Measurements from ENCODE around the gene PIK3IP1.

PIK3IP1 gene

GRCh38 chr22:31308181-31308580 lies 15.9 kb upstream of the PIK3IP1 start:
- no peak for DNase-seq (ENCODE audit: low spot score)

GRCh38 chr22:31305194-31305593 lies 12.9 kb upstream of the PIK3IP1 start:
- no peak for DNase-seq (ENCODE audit: low spot score)

- DNase-seq (ENCODE audit: low spot score) = no peak
Observed at GRCh38 chr22:31302537-31302936, 10.2 kb upstream of the PIK3IP1 start.

- DNase-seq (ENCODE audit: low spot score) = no peak
Observed at GRCh38 chr22:31302006-31302405, 9.7 kb upstream of the PIK3IP1 start.

- no peak for DNase-seq (ENCODE audit: low spot score)
Observed at GRCh38 chr22:31300896-31301295, 8.6 kb upstream of the PIK3IP1 start.

GRCh38 chr22:31295831-31296657 lies 3.8 kb upstream of the PIK3IP1 start:
- no peak for DNase-seq (ENCODE audit: low spot score)

GRCh38 chr22:31295360-31295759 lies 3.1 kb upstream of the PIK3IP1 start:
- DNase-seq (ENCODE audit: low spot score) = no peak

- peak; percentile 15 for DNase-seq (ENCODE audit: low spot score)
Observed at GRCh38 chr22:31291481-31292235, 630 bp downstream of the PIK3IP1 start.

GRCh38 chr22:31290494-31291471 lies 1.5 kb downstream of the PIK3IP1 start:
- peak; percentile 90 for DNase-seq (ENCODE audit: low spot score)

GRCh38 chr22:31289344-31289743 lies 2.9 kb downstream of the PIK3IP1 start:
- DNase-seq (ENCODE audit: low spot score) = no peak

- DNase-seq (ENCODE audit: low spot score) = no peak
Observed at GRCh38 chr22:31288496-31289240, 3.6 kb downstream of the PIK3IP1 start.

GRCh38 chr22:31287818-31288495 lies 4.3 kb downstream of the PIK3IP1 start:
- DNase-seq (ENCODE audit: low spot score) = no peak

GRCh38 chr22:31286360-31287255 lies 5.7 kb downstream of the PIK3IP1 start:
- no peak for DNase-seq (ENCODE audit: low spot score)

GRCh38 chr22:31284281-31285155 lies 7.8 kb downstream of the PIK3IP1 start:
- no peak for DNase-seq (ENCODE audit: low spot score)

- DNase-seq (ENCODE audit: low spot score) = no peak
Observed at GRCh38 chr22:31282748-31283468, 9.4 kb downstream of the PIK3IP1 start.

- DNase-seq (ENCODE audit: low spot score) = no peak
Observed at GRCh38 chr22:31281733-31282132, 10.6 kb downstream of the PIK3IP1 start.

- no peak for DNase-seq (ENCODE audit: low spot score)
Observed at GRCh38 chr22:31279821-31280505, 12.3 kb downstream of the PIK3IP1 start.

GRCh38 chr22:31279327-31279669 lies 13.0 kb downstream of the PIK3IP1 start:
- DNase-seq (ENCODE audit: low spot score) = no peak

All from hematopoietic multipotent progenitor cell treated with erythropoietin and hydrocortisone succinate and interleukin-3 and kit ligand, for 15 days (in vitro differentiated cells).